Measurements from ENCODE around the gene SUMF1. TPM values are rescaled to one million over a fixed set of nuclear protein-coding genes. Genes with fewer than 3 reads are reported as not detected.
A peak's percentile ranks its signal among the peaks of the same experiment; 100 is the strongest.

Gene SUMF1
- polyA plus RNA-seq (36.1 to 51.8 TPM (median 39.2 TPM) in 3 replicates), polyA minus RNA-seq (15.9 to 40.0 TPM (median 30.8 TPM) in 3 replicates)
- polyA plus RNA-seq (2011; ENCODE audit: low read depth): 4.2 TPM
- 29.8 and 31.7 TPM in 2 replicates for polyA plus RNA-seq (2011; cell fraction: cytosol; rRNA removed)
- polyA plus RNA-seq (2011; cell fraction: nucleus; rRNA removed): 65.8 and 70.3 TPM in 2 replicates
- polyA plus RNA-seq (2012; ENCODE audit: low replicate concordance): 24.0 and 25.2 TPM in 2 replicates
- polyA minus RNA-seq (2011; cell fraction: cytosol; rRNA and poly(A)+ RNA removed): 27.8 TPM
- polyA minus RNA-seq (2011; cell fraction: nucleus; rRNA and poly(A)+ RNA removed): 50.6 and 61.6 TPM in 2 replicates

- peak within 1 kb of the TSS; percentile 88 for H2AFZ ChIP-seq (ENCODE audit: control insufficient read depth, low read length)
- dilution Hi-C loops (cut with MboI; ENCODE audit: extremely low pct_ligation_motif_present, low sequenced_read_pairs): no loop called here
Observed at GRCh38 chr3:4466741-4467521, at the start of gene SUMF1. Gene SUMF1 (minus strand): TSS chr3:4467269. CDS start chr3:4467245, 24 bp downstream.

GRCh38 chr3:4515916-4516579 is 49.0 kb upstream of the SUMF1 start:
- Histone ChIP-seq H3K9me1 (ENCODE audit: control insufficient read depth, extremely low read depth, insufficient read depth, low read length) (no peaks in the 10 kb centered on the region), H3K27me3 (ENCODE audit: control insufficient read depth, extremely low read depth, insufficient read depth, low read length) (no peaks in the 10 kb centered on the region), H3K4me1 (ENCODE audit: control insufficient read depth, extremely low read depth, insufficient read depth, low read length) (peaks cover 3% of the 10 kb centered on the region), H3K9me3 (ENCODE audit: control insufficient read depth, low read depth, low read length) (no peaks in the 10 kb centered on the region), H2AFZ (ENCODE audit: control insufficient read depth, low read length) (no peak overlapping the region), H3K27ac (ENCODE audit: control insufficient read depth, insufficient read depth, low read length) (no peak overlapping the region), H3K4me3 (ENCODE audit: control insufficient read depth in 2 of 3, extremely low read depth in 1 of 3, insufficient read depth in 2 of 3, low read depth in 1 of 3, low read length in 3 of 3) (no peak overlapping the region), H3K36me3 (ENCODE audit: control insufficient read depth in 2 of 2, extremely low read depth in 1 of 2, insufficient read depth in 2 of 2, low read length in 2 of 2) (no peaks in the 10 kb centered on the region), H3K9ac (ENCODE audit: control insufficient read depth, extremely low read depth, insufficient read depth, low read length) (no peak overlapping the region), H4K20me1 (ENCODE audit: control insufficient read depth, extremely low read depth, insufficient read depth, low read length) (no peaks in the 10 kb centered on the region), H3K79me2 (ENCODE audit: control insufficient read depth, insufficient read depth, low read length) (no peaks in the 10 kb centered on the region), H3K4me2 (ENCODE audit: control insufficient read depth, extremely low read depth, insufficient read depth, low read depth, low read length) (no peak overlapping the region)
- TF ChIP-seq EZH2 (IDR thresholded peaks at IDR 0.05; ENCODE audit: low read length) (no peak), CTCF (optimal IDR thresholded peaks at IDR 0.05 in 1 of 3, IDR thresholded peaks at IDR 0.05 in 1 of 3, conservative IDR thresholded peaks at IDR 0.05 in 1 of 3; ENCODE audit: extremely low read depth in 1 of 3, insufficient read depth in 2 of 3, low read length in 3 of 3) (no peak)
- dilution Hi-C loops (cut with MboI; ENCODE audit: extremely low pct_ligation_motif_present, low sequenced_read_pairs): no loop called here
- FAIRE-seq (peak; percentile 46), DNase-seq (ENCODE audit: low read depth, low spot score) (no peak)

More at GRCh38 chr3:4466741-4467521, at the start of gene SUMF1:
- Histone ChIP-seq H3K9me1 (ENCODE audit: control insufficient read depth, extremely low read depth, insufficient read depth, low read length) (no peaks in the 10 kb centered on the region), H3K79me2 (ENCODE audit: control insufficient read depth, insufficient read depth, low read length) (no peaks in the 10 kb centered on the region), H3K27me3 (ENCODE audit: control insufficient read depth, extremely low read depth, insufficient read depth, low read length) (no peaks in the 10 kb centered on the region), H3K36me3 (ENCODE audit: control insufficient read depth in 2 of 2, extremely low read depth in 1 of 2, insufficient read depth in 2 of 2, low read length in 2 of 2) (no peaks in the 10 kb centered on the region), H4K20me1 (ENCODE audit: control insufficient read depth, extremely low read depth, insufficient read depth, low read length) (no peaks in the 10 kb centered on the region), H3K4me3 (ENCODE audit: control insufficient read depth in 2 of 3, extremely low read depth in 1 of 3, insufficient read depth in 2 of 3, low read depth in 1 of 3, low read length in 3 of 3) (peak within 1 kb of the TSS; percentile 82 to 83 (median 83)), H3K27ac (ENCODE audit: control insufficient read depth, insufficient read depth, low read length) (peak within 1 kb of the TSS; percentile 84), H3K4me2 (ENCODE audit: control insufficient read depth, extremely low read depth, insufficient read depth, low read depth, low read length) (peak within 1 kb of the TSS; percentile 84), H3K9ac (ENCODE audit: control insufficient read depth, extremely low read depth, insufficient read depth, low read length) (peak within 1 kb of the TSS; percentile 88), H3K4me1 (ENCODE audit: control insufficient read depth, extremely low read depth, insufficient read depth, low read length) (no peaks in the 10 kb centered on the region), H3K9me3 (ENCODE audit: control insufficient read depth, low read depth, low read length) (no peaks in the 10 kb centered on the region)
- FAIRE-seq (peak; percentile 86), DNase-seq (ENCODE audit: low read depth, low spot score) (peak; percentile 9)
- no peak for TF ChIP-seq EZH2 (IDR thresholded peaks at IDR 0.05; ENCODE audit: low read length)
- TF ChIP-seq CTCF (optimal IDR thresholded peaks at IDR 0.05 in 1 of 3, IDR thresholded peaks at IDR 0.05 in 1 of 3, conservative IDR thresholded peaks at IDR 0.05 in 1 of 3; ENCODE audit: extremely low read depth in 1 of 3, insufficient read depth in 2 of 3, low read length in 3 of 3): no peak

All from keratinocyte (primary cell).